HG02870 (cell line): ENCODE measurements around the gene ZNF750.

ENCODE experiments used
- ATAC-seq: cut with Tn5 transposase; IDR thresholded peaks from one replicate; pipeline ENCODE4 v1.9.1; 2021; ENCODE audit warnings: mild to moderate bottlenecking, moderate library complexity; ENCODE audit not compliant: unreplicated experiment

ZNF750 gene

GRCh38 chr17:82839617-82840292 is at the start of gene ZNF750:
Gene ZNF750, minus strand, starts transcription at chr17:82840022. Its CDS starts 7,568 bp downstream, at chr17:82832454.
- no peak for ATAC-seq

DNA sequence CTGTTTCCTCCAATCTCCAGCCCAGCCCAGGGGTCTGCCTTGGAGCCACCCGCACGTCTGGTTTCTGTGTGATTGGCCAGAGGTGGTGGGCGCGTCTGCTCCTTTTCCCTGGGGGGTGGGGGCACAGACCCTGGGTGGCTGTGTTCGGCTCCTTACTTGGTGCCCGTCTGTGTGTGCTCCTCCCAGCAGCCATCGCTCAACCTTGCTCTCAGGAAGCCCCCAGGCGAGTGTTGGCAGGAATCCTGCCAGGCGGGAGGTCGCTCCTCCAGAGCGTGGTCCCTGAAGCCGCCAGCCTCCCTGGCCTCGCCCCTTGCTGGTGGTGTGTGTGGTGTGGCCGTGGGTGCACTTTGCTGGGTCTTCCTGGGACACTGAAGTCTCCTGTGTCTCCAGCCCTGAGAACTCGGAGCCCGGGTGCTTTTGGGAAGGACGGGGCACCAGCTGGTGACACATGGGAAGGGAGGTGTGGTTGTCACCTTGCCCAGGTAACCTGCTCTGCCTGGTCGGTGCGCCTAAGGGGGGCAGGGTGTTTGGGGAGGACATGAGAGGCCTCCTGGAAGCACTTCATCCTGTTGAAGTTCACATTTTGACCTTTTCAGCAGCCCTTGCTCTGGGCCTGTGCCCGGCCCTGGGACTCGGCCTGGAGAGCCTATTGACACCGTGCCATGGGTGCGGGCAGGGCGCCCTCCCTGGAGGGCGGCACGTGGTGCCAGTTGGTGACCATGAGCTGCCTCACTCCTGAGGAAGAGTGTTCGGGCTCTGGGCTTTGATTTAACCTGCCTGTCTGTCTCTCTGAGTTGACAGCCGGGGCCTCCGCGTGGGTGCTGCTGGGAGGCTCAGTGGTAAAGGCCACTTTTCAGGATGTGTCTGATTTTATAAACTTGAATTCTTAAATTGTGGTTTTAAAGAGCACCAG is 49.0 kb upstream of the ZNF750 start:
- ATAC-seq = no peak

GRCh38 chr17:82887255-82888164 is 47.7 kb upstream of the ZNF750 start:
- ATAC-seq = no peak

DNA sequence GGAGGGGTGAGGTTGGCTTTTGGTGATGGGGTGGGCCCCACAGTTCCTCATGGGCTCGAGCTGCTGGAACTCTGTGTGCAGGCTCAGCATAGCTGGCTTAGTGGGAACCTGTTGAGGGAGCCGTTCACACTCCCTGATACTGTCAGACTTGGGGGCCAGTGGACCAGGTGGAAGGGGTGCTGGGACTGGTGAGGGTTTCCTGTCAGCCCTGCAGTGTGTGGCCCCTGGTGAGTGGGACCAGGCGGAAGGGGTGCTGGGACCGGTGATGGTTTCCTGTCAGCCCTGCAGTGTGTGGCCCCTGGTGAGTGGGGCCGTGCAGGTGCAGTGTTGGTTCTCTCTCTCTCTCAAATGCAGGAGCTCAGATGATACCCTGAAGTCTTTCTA is 45.1 kb upstream of the ZNF750 start:
- ATAC-seq = no peak

DNA sequence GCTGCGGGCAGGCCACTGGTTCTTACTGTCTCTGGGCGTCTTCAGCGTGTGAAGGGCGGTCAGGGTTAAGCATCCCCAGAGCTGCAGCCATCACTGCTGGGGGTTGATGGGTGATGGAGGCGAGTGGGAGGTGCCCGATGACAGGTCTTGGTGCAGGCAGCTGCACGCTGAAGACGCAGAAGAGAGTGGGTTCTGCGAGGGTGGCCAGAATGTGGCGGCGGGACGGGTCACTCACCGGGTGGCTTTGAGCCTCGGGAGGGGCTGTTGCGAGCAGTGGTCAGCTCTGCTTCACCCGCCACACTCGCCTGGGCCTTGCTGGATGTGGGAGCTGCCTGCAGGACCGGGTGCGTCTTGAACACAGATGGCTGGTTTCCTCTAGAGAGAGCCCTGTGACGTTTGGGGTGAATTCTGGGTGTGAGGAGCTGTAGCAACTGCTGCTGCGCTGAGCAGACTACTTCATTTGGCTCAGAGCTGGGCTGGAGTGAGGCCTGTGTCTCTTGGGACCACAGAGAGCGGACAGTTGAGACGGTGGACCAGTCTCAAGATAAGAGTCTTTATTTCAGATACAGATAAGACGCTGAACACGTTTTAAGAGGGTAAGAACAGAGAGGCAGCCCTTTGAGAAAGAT is 44.6 kb upstream of the ZNF750 start:
- ATAC-seq = no peak

DNA sequence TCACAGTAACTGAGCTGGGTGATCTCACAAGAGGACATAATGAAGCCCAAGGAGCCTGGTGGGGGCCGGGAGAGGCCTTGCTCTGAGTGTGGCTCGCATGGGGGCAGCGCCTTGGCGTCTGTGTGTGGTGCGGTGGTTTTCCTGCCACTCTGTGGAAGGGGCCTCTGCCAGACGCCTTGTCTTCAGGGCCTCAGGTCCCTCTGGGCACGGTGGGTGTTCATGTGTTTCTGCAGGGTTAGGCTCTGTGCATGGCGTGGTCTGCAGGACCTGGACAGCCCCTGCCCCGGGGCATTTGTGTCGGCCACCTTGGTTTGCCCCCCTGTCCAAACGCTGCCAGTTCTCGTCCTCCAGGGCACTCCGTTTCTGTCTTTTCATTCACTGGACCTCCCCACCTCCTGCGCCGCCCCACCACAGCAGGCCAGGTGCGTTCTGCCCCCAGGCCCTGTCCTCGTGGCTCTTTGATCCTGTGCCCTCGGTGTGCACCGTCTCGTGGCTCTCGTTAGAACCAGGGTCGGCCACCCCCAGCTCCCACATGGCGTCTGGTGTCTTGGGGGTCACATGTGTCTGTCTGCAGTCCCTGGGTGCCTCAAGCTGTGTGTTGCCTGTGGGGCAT is 43.7 kb upstream of the ZNF750 start:
- ATAC-seq = no peak

DNA sequence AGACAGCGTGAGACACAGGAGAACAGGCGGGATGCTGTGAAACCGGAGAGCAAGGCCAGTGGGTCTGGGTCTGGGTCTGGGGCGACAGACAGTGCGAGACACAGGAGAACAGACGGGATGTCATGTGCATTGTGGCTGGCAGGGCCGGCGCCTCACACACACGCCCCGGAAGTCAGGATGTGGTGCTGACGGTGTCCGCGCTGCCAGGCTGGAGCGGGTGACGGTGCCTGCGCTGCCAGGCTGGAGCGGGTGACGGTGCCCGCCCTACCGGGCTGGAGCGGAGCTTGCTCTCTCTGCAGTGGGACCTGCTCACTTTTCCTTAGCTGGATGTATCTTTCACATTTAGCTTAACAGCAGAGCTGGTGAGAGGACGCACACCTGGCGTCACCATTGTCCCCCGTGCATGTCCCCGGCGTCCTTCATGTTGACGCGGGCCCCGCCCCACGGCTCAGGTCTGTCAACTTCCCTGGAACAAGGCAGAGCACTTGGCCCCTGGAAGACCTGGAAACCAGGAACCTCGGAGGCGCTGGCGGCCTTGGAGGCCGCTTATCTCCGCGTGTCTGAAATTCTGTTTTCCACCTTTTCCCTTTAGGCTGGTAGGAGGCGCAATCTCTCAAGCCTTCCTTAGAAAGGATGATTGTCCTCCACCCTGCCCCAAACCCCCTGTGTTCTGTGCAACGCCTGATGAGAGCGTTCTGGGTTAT is 43.0 kb upstream of the ZNF750 start:
- ATAC-seq = no peak

GRCh38 chr17:82881900-82882714 is 42.3 kb upstream of the ZNF750 start:
- ATAC-seq = no peak

DNA sequence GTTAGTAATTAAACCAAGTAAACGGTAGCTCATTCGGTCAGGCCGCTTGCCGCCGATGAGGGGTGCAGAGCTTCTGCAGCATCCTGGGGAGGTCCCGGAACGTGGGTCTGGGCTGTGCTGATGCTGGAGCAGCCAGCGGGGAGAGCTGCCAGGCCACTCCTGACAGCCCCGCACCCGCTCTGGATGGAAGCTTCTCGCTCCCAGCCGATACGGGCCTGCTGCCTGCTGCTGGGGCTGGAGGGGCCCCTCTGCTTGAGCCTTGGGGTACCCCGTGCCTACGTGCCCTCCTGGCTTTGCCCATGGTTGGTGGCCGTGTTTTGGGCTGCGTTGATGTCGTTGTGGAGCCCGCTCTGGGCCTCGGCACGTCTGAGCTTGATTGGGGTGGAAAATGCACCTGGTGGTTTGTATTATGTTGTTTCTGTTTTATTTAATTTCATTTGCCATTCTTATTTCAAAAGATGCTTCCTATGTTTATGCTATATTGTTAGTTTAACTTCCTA is 41.6 kb upstream of the ZNF750 start:
- no peak for ATAC-seq

GRCh38 chr17:82880620-82881323 is 41.0 kb upstream of the ZNF750 start:
- no peak for ATAC-seq

DNA sequence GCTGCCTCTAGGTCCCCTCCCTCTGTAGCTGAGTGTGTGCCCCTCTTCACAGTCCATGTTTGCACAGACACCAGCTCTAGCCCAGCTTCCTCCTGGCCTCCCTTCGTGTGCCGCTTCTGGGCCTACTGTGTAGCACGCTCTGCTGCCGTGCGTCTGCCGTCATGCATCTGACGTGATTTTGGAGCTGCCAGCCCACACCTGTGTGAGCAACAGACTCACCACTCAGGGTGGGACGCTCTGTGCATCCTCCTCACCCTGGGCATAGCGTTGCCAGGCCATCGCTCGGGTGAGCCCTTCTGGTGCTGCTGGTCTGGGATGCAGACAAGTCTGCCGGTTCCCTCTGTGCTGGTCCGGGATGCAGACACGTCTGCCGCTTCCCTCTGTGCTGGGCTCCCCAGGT is 39.4 kb upstream of the ZNF750 start:
- ATAC-seq = no peak

GRCh38 chr17:82878527-82878926 is 38.7 kb upstream of the ZNF750 start:
- ATAC-seq = no peak

GRCh38 chr17:82876602-82877379 is 37.0 kb upstream of the ZNF750 start:
- ATAC-seq = no peak

- ATAC-seq = no peak
Observed at GRCh38 chr17:82876149-82876548, 36.3 kb upstream of the ZNF750 start.

- ATAC-seq = no peak
Observed at GRCh38 chr17:82875407-82875856, 35.6 kb upstream of the ZNF750 start.

DNA sequence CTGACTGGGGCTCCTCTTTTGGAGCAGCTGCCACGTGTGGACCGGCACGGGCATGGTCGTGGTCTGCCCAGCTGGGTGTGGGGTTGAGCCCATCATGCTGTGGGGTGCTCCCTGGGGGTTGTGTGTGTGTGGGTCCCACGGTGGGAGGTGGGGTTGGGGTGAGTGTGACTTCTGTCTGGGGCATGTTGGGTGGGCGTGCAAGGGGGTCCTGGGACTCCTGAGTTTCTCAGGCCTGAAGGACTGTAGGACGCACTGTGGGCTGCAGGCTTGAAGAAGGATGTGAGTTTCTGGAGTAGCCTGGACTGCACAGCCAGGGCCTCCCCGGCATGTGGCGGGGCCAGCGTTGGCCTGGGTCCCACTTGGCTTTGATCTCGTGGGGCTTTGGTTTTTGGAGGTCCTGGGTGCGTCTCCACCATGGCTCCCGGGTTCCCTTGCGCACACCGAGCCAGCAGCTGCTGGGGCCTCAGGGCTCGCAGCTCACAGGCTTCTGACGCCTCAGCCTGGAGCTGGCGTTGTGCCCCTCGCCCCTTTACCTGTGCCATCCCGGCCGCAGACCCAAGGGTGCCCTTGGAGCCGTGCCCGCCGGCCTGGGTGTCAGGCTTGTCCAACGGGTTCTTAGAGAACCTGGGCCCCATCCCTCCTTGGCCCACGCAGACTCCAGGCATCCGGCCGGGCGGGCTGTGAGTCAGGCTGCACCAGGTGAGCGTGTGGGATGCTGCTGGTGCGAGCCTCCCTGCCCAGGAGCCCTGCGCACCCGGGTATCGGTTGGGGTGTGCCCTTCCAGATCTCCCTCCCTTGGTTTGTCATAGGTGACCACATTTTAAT is 34.4 kb upstream of the ZNF750 start:
- ATAC-seq = no peak
